Measurements from ENCODE around the gene PARP4. TPM values are rescaled to one million over a fixed set of nuclear protein-coding genes. Genes with fewer than 3 reads are reported as not detected.
"Not testable (repeated sequence)": the region's sequence is repeated elsewhere in the genome, so short reads cannot be mapped to it uniquely, and the experiment has no call there.

PARP4 gene
- total and polyA plus RNA-seq, 2 of the 4 experiments (the other 2 are of a cell fraction) = 31.7 to 50.2 TPM

DNA sequence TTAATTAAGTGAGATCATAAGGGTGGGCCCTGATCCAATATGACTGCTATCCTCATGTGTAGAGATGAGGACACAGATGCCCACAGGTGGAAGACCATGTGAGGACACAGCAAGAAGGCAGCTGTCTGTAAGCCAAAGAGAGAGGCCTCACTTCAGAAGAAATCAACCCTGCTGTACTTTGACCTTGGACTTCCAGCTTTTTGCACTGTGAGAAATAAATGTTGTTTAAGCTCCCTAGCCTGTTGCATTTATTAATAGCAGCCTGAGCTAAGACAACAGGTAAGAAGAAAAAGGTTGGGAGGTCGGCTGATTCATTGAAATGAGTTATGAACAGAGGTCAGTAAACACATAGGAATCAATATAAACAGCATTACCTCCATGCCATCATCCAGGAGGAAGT lies 14.8 kb downstream of the PARP4 start:
- H2BK5ac ChIP-seq (ENCODE audit: low read depth, low read length, poor library complexity, severe bottlenecking) = no peak overlapping the region
- CTCF ChIA-PET = no interaction called here
- BruUV-seq (replicated peaks) = no TSS peak
- POLR2A ChIA-PET (ENCODE audit: unreplicated experiment) = no interaction called here
- no peaks in the 10 kb centered on the region for H3K27me3 ChIP-seq (ENCODE audit: control insufficient read depth, insufficient read depth, low read length)
- H3K9me1 ChIP-seq (ENCODE audit: insufficient read depth, low read length) = peaks cover 5% of the 10 kb centered on the region; the same call in 1 of the 2 replicates
- H3K56ac ChIP-seq (ENCODE audit: extremely low read depth, insufficient read depth, low read length) = no peak overlapping the region
- no CpG with 5 or more reads among the region's 1 CpG for WGBS, 2 experiments (ENCODE audit: extremely low coverage in 2 of 2, insufficient read length in 1 of 2)
- intact Hi-C loops (cut with micrococcal nuclease) (no loop called here), dilution Hi-C loops (cut with HindIII; ENCODE audit: low sequenced_read_pairs, unreplicated experiment) (no loop called here), in situ Hi-C loops (cut with MboI; ENCODE audit: low sequenced_read_pairs) (no loop called here)
- H2BK20ac ChIP-seq (ENCODE audit: low read depth, low read length) = no peak overlapping the region
- H3K14ac ChIP-seq (replicated peaks; ENCODE audit: low read depth, low read length) = no peak overlapping the region
- no peak for DNase-seq
- no peak overlapping the region for H2AFZ ChIP-seq (replicated peaks; ENCODE audit: low read length, poor library complexity)
- H2BK120ac ChIP-seq (ENCODE audit: low read depth, low read length) = no peak overlapping the region
- no peak for ATAC-seq (ENCODE audit: low read depth)
- no peak overlapping the region for H3K4me2 ChIP-seq (ENCODE audit: low read depth, low read length)
- TF ChIP-seq CEBPB (IDR thresholded peaks at IDR 0.05; ENCODE audit: low read depth, low read length) (no peak), SMC3 (IDR thresholded peaks at IDR 0.05; ENCODE audit: low read depth, low read length) (no peak), MAFK (IDR thresholded peaks at IDR 0.05; ENCODE audit: low read depth, low read length) (no peak), BHLHE40 (IDR thresholded peaks at IDR 0.05; ENCODE audit: low read depth, low read length) (no peak), NFE2L2 (IDR thresholded peaks at IDR 0.05; ENCODE audit: low read depth, low read length) (no peak), RCOR1 (IDR thresholded peaks at IDR 0.05; ENCODE audit: insufficient replicate concordance, low read length) (no peak), MAZ (IDR thresholded peaks at IDR 0.05; ENCODE audit: borderline replicate concordance, low read depth, low read length) (no peak)
- H3K4ac ChIP-seq (ENCODE audit: low read depth, low read length) = no peak overlapping the region
- no peak overlapping the region for H4K5ac ChIP-seq (ENCODE audit: low read depth, low read length)
- no peak overlapping the region for H4K91ac ChIP-seq (ENCODE audit: insufficient read depth, low read depth, low read length)
- H2BK15ac ChIP-seq (ENCODE audit: low read depth, low read length) = no peak overlapping the region
- H3K18ac ChIP-seq (ENCODE audit: low read depth, low read length) = no peak overlapping the region
- peaks cover 41% of the 10 kb centered on the region for H3K36me3 ChIP-seq (ENCODE audit: control insufficient read depth, insufficient read depth, low read length)
- peaks cover 4 to 34% of the 10 kb centered on the region in 2 experiments; a peak in 3 of 4 replicates for H3K79me1 ChIP-seq (ENCODE audit: low read depth in 1 of 2, low read length in 2 of 2)
- H2AK9ac ChIP-seq (replicated peaks; ENCODE audit: low read depth, low read length, poor library complexity) = no peak overlapping the region
- no peak overlapping the region for H2AK5ac ChIP-seq (ENCODE audit: low read depth, low read length)
- no peak overlapping the region for H4K8ac ChIP-seq (ENCODE audit: low read depth in 2 of 2, low read length in 2 of 2)
- no peak overlapping the region for H3K9ac ChIP-seq (ENCODE audit: low read depth, low read length)
- no peak overlapping the region for H3K27ac ChIP-seq (ENCODE audit: insufficient read depth, low read length)
- H4K20me1 ChIP-seq (ENCODE audit: insufficient read depth, low read length) = peaks cover 5% of the 10 kb centered on the region
- H3K23ac ChIP-seq (ENCODE audit: low read depth, low read length) = no peak overlapping the region
- peaks cover 8% of the 10 kb centered on the region for H3K4me1 ChIP-seq (ENCODE audit: control insufficient read depth, insufficient read depth, low read length)
- H3K9me3 ChIP-seq (ENCODE audit: control insufficient read depth, insufficient read depth, low read length) = no peaks in the 10 kb centered on the region
- no peak overlapping the region for H3K4me3 ChIP-seq (ENCODE audit: insufficient read depth, low read depth, low read length)

DNA sequence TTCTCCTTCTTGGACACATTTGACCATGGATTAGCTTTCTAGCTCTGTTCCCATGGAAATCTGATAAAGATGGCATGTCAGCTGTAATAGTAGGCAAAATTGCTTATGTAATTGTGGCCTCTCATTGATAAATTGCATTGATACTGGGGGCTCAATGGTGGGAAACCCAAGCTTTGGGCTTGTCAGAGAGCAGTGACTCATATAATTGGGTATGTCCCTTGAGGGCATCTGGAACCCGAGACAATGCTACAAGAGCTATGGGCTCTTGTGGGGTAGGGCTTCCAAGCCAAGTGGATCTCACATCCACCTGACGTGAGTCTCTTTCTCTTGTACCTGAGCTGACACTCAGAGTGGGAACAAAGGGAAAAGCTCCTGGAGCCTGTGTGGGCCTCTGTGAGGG lies 16.3 kb downstream of the PARP4 start:
- H4K5ac ChIP-seq (ENCODE audit: low read depth, low read length); BruUV-seq (replicated peaks); H3K4ac ChIP-seq (ENCODE audit: low read depth, low read length); H3K4me2 ChIP-seq (ENCODE audit: low read depth, low read length); intact Hi-C loops (cut with micrococcal nuclease); H2AK9ac ChIP-seq (replicated peaks; ENCODE audit: low read depth, low read length, poor library complexity); H2AFZ ChIP-seq (replicated peaks; ENCODE audit: low read length, poor library complexity); H2BK20ac ChIP-seq (ENCODE audit: low read depth, low read length); H3K9me1 ChIP-seq (ENCODE audit: insufficient read depth, low read length); H3K14ac ChIP-seq (replicated peaks; ENCODE audit: low read depth, low read length); H3K56ac ChIP-seq (ENCODE audit: extremely low read depth, insufficient read depth, low read length); H4K91ac ChIP-seq (ENCODE audit: insufficient read depth, low read depth, low read length); in situ Hi-C loops (cut with MboI; ENCODE audit: low sequenced_read_pairs); H3K18ac ChIP-seq (ENCODE audit: low read depth, low read length); H3K4me1 ChIP-seq (ENCODE audit: control insufficient read depth, insufficient read depth, low read length); H3K4me3 ChIP-seq (ENCODE audit: insufficient read depth, low read depth, low read length); H3K9ac ChIP-seq (ENCODE audit: low read depth, low read length); DNase-seq; H3K27ac ChIP-seq (ENCODE audit: insufficient read depth, low read length); H3K23ac ChIP-seq (ENCODE audit: low read depth, low read length); POLR2A ChIA-PET (ENCODE audit: unreplicated experiment); H4K20me1 ChIP-seq (ENCODE audit: insufficient read depth, low read length); H2BK15ac ChIP-seq (ENCODE audit: low read depth, low read length); H3K9me3 ChIP-seq (ENCODE audit: control insufficient read depth, insufficient read depth, low read length); H3K27me3 ChIP-seq (ENCODE audit: control insufficient read depth, insufficient read depth, low read length); ATAC-seq (ENCODE audit: low read depth); H2AK5ac ChIP-seq (ENCODE audit: low read depth, low read length); H2BK5ac ChIP-seq (ENCODE audit: low read depth, low read length, poor library complexity, severe bottlenecking); CTCF ChIA-PET; H4K8ac ChIP-seq (ENCODE audit: low read depth in 2 of 2, low read length in 2 of 2); dilution Hi-C loops (cut with HindIII; ENCODE audit: low sequenced_read_pairs, unreplicated experiment); H2BK120ac ChIP-seq (ENCODE audit: low read depth, low read length): not testable (repeated sequence)
- Histone ChIP-seq H3K79me1 (ENCODE audit: low read depth in 1 of 2, low read length in 2 of 2) (peaks cover 4 to 24% of the 10 kb centered on the region in 2 experiments; a peak in 3 of 4 replicates), H3K36me3 (ENCODE audit: control insufficient read depth, insufficient read depth, low read length) (peaks cover 47% of the 10 kb centered on the region)
- WGBS, 2 experiments (ENCODE audit: extremely low coverage in 2 of 2, insufficient read length in 1 of 2) = no CpG with 5 or more reads among the region's 2 CpGs

All from IMR-90 (cell line).